ENCODE measurements around the gene PRR18.
A peak's percentile ranks its signal among the peaks of the same experiment; 100 is the strongest.

PRR18 gene

DNA sequence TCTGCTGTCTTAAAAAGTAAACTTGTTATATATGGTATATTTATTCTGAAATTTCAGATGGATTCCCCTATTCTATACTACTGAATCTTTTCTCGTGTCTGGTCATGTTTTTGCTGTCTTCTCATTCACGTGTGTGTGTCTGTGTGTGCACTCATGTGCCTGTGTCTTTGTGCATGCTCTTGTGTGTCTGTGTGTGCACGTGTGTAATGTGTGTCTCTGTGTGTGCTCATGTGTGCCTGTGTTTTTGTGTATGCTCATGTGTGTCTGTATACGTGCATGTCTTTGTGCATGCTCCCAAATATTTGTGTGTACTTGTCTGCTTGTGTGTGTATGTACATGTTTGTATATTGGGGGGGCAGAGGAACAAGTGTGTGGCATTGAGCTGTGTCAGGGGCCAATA lies 34.0 kb downstream of the PRR18 start:
- no peak for DNase-seq

DNA sequence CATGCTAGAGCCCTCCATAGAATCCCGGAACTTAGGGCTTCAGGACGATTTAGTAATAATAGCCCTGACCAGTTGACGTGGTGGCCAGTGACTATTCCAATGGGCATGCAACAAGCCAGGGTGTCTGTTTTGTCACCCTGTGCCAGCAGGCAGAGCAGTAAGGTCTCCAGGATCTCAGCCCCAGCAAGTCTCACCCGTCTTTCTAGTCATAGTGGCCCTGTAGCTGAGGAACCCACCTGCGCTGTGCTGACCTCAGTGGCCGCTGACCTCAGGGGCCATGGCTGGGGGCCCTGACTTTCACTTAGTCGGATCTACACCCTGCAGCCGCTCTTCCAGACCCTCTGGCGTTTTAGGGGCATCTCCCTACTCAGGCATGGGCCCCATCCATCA lies 36.8 kb downstream of the PRR18 start:
- no peak for DNase-seq

DNA sequence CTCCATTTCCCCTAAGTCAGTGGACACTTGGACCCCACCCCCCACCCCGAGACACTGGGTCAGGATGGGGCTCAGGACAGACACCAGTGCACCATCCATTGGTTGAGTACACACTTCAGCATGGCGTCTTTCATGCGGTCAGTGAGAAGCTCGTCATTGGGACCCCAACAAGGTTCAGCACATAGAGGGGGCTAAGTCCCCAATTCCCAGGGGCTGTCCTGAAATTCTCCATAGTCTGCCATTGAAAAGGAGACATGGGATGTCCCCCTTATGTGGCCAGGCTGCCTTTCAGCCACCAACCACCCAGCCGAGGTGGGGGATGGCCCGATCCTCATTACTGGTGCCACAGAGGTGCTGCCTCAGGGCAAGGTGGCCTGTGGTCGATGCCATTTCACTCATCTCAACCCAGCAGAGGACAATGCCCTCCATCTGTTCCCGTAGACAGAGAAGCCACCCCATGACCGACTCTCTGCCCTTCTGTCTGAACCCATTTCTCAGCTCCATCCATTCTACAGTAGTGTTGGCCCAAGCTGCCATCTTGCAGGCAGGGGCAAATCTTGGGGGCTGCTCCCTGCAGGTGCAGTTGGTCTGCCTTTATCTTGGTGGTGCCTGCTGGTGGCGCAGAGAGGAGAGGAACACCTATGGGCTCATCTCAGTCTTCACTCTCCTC lies 37.4 kb downstream of the PRR18 start:
- no peak for DNase-seq

DNA sequence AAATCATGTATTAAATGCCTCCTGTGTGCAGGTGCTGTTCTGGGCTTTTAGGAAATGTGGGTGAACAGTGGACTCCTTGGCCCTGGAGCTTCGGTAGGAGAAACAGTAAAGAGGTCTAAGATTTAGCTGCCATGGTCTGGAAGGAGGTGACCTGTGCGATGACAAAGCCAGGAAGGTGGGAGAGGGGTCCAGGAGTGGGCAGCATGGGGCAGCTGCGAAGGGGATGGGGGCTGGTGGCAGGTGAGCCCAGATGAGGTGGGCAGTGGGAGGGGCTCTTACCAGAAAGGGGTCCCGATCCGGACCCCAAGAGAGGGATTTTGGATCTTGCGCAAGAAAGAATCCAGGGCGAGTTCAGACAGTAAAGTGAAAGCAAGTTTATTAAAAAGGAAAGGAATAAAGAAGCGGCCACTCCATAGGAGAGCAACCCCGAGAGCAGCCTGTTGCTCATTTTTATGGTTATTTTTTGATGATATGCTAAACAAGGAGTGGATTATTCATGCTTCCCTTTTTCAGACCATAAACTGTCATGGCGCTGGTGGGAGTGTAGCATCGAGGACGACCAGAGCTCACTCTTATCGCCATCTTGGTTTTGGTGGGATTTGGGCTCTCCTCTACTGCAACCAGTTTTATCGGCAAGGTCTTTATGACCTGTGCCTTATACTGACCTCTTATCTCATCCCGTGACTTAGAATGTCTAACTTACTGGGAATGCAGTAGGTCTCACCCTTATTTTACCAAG lies 38.7 kb downstream of the PRR18 start:
- no peak for DNase-seq

DNA sequence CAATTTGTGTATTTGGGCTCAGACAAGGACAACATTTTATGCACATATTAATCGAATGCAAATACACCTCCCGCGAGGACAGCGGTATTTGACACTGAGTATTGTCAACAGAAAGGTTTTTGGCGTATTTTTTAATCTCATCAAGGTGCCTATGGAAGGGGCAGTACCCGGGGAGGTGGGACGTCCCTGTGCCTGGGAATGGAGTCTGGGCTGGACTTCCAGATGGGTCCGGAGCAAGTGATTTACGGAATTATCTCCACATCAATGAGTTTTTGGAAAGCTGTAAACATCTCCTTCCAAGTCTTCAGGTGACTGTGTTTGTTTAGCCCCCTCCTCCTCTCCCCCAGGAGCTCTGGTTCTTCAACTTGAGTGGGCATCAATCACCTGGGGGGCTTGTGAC lies 39.8 kb downstream of the PRR18 start:
- no peak for DNase-seq

GRCh38 chr6:166267526-166267925 lies 40.7 kb downstream of the PRR18 start:
- DNase-seq, result no peak

DNA sequence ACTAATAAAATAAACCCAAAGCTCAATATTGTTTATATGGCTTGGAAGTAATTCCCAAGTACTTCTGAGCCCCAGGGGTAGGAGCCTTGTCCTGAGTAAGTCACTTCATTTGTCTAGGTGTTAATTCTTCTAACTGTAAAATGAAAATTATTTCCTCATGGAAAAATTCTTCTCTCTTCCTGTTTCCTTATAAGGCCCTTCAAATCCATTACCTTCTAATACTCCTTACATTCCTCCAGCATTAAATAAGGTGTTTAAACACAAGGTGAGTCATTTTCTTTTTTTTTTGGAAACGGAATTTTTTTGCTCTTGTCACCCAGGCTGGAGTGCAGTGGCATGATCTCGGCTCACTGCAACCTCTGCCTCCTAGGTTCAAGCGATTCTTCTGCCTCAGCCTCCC lies 41.9 kb downstream of the PRR18 start:
- peak; percentile 31 for DNase-seq

GRCh38 chr6:166262743-166263515 lies 45.3 kb downstream of the PRR18 start:
- DNase-seq, result no peak

GRCh38 chr6:166259296-166259977 lies 48.8 kb downstream of the PRR18 start:
- no peak for DNase-seq

- no peak for DNase-seq
These were observed 49.3 kb downstream of the PRR18 start for GRCh38 chr6:166258854-166259276.

DNA sequence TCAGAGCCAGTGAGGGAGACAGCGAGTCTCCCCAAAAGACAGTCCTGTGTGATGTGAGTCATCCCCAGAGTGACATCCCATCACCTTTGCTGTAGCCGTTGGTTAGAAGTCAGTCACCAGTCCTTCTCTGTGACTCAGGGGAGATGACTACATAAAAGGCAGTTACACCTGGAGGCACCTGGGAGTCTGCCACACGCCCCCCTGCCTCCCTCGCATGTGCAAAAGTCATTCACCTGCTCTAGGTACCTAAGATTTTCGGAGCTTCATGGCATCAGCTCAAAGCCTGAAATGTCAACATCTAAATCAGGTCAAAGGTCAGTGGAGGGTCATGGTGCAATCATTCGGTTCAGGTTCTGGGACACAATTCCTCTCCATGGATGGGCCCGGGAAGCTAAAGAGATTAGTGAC lies 50.3 kb downstream of the PRR18 start:
- no peak for DNase-seq

All from kidney glomerular epithelial cell (primary cell).